HG02763 (cell line): Measurements from ENCODE around the gene BIRC3.
"Not testable (repeated sequence)": the region's sequence is repeated elsewhere in the genome, so short reads cannot be mapped to it uniquely, and the experiment has no call there.

Experiments
- ATAC-seq: cut with Tn5 transposase; IDR thresholded peaks from one replicate; pipeline ENCODE4 v1.9.1; 2021; ENCODE audit warnings: mild to moderate bottlenecking, moderate library complexity; ENCODE audit not compliant: unreplicated experiment

BIRC3 gene

GRCh38 chr11:102293873-102294601 is 23.2 kb upstream of the BIRC3 start:
- peak; percentile 93 for ATAC-seq

DNA sequence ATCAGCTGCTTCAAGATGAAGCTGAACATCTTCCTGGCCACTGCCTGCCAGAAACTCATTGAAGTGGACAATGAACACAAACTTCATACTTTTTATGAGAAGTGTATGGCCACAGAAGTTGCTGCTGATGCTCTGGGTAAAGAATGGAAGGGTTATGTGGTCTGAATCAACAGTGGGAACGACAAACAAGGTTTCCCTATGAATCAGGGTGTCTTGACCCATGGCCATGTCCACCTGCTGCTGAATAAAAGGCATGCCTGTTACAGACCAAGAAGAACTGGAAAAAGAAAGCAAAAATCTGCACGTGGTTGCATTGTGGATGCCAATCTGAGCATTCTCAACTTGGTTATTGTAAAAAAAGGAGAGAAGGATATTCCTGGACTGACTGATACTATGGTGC is 22.2 kb upstream of the BIRC3 start:
- ATAC-seq: no peak

DNA sequence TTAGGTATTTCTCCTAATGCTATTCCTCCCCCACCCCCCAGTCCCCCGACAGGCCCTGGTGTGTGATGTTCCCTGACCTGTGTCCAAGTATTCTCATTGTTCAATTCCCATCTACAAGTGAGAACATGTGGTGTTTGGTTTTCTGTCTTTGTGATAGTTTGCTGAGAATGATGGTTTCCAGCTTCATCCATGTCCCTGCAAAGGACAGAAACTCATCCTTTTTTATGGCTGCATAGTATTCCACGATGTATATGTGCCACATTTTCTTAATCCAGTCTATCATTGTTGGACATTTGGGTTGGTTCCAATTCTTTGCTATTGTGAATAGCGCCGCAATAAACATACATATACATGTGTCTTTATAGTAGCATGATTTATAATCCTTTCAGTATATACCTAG is 20.5 kb upstream of the BIRC3 start:
- not testable (repeated sequence) for ATAC-seq

- not testable (repeated sequence) for ATAC-seq
Observed at GRCh38 chr11:102300837-102301236, 16.4 kb upstream of the BIRC3 start.

DNA sequence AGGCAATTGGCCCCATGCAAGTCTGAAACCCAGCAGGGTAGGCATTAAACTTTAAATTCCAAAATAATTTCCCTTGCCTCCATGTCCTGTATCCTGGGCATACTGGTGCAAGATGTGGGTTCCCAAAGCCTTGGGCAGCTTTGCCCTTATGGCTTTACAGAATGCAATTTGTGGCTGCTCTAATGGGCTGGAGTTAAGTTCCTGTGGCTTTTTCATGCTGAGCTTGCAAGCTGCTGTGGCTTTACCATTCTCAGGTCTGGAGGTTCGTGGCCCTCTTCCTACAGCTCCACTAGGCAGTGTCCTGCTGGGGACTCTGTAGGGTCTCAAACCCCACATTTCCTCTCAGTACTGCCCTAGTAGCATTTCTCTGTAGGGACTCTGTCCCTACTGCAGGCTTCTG is 15.0 kb upstream of the BIRC3 start:
- no peak for ATAC-seq

DNA sequence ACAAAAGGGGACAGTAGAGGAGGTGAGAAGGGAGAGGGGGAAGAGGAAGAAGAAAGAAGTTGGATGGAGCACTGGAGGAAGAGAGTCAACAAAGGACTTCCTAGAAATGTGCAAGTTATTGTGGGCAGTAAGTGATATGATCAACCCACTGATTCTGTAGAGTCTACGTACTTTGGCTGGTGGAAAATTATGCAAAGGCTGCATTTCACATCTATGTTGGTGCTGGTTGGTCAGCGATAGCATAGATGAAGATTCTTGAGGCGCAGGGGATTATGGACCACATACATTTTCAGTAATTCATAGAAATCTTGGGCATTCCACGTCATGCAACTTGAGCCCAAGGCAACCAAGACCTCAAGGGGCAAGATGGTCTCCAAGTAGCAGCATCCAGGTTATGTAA is 12.6 kb upstream of the BIRC3 start:
- ATAC-seq: no peak

DNA sequence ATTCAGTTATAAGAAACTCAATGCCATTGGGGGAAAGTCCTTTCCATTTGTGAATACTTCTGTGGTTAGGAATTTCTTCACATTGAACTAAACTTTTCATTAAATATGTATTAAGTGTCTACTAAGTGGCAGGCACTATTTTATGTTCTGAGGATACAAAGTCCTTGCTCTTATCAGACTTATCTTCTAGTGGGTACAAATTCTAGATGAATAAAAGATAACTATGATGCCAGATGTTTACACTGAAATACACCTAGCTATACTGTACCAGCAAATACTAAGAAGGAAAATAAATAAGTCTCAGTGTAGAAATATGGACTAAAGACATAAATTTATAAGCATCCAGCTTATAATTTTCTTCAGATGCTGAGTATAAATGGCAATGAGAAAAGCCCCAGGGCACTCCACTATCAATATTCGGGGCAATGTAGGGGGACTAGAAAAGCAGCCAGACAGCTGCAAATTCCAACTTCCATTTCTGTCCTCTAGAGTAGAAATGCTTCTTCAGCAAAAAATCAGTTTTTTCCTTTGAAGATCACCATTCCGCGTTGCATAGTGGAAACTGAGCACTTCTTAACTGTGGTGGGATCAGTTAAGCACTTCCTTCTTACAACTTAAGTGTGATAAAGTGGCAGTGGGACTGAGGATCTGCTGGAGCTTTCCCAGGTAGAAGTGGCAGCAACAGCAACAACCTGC is 11.8 kb upstream of the BIRC3 start:
- no peak for ATAC-seq

- ATAC-seq: no peak
Observed at GRCh38 chr11:102306048-102306597, 11.2 kb upstream of the BIRC3 start.

GRCh38 chr11:102306817-102307726 is 10.2 kb upstream of the BIRC3 start:
- ATAC-seq: no peak

DNA sequence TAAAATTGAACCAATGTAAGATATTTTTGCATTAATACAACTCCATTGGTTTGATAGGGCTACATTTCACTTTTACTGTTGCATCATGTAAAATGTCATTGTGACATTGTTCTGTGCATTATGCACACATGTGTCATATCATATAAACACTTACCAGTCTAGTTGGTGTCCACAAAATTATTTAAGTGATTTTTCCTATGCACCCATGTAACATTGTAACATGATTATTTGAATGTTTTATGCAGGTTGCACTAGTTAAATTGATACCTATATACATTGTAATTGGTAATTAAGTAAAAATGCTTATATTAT is 9.6 kb upstream of the BIRC3 start:
- ATAC-seq: no peak

GRCh38 chr11:102309621-102310541 is 7.4 kb upstream of the BIRC3 start:
- ATAC-seq: no peak

DNA sequence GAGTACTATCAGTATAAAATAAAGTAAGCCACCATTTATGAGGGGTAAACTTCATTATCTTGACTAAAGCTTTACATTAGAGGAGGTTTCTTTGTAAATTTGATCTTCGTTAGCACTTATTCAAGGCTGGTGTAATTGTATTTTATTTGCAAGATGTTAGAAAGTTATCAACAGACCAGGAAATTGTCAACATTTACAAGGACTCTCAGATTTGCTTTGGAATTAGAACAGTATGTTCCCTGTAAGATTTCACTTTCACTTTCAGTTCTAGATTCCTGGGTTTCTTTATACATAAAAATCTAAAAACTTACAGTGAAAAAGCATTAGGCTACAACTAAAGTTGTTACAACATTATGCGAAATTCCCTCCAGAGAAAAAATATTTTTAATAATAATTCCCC is 4.6 kb upstream of the BIRC3 start:
- no peak for ATAC-seq

- ATAC-seq: no peak
Observed at GRCh38 chr11:102313238-102313940, 3.9 kb upstream of the BIRC3 start.

GRCh38 chr11:102314784-102315183 is 2.5 kb upstream of the BIRC3 start:
- no peak for ATAC-seq

DNA sequence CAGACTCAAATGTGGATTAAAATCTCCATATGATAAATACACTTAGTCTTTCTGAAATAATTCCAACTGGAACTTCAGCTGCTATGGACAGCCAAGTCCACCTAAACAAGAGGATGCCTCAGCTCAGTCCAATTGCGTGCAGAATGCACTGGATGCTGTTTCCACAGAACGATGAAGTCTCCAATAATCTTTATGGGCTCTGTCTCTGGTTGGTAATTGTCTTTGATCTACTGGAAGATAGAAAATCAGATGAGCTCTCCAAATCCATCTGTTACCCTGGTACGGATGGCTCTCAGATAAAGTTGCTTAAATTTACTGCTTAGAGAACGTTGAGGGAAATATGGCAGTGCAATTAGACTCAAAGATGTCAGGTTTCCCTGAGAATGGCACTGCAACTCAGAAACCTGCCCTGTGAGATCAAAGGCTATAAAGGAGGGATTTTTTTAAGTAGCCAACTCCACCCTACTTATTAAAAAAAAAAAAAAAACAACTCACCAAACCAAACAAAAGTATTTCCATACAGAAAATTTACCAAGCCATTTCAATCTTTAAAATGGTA is 859 bp upstream of the BIRC3 start:
- ATAC-seq: no peak

DNA sequence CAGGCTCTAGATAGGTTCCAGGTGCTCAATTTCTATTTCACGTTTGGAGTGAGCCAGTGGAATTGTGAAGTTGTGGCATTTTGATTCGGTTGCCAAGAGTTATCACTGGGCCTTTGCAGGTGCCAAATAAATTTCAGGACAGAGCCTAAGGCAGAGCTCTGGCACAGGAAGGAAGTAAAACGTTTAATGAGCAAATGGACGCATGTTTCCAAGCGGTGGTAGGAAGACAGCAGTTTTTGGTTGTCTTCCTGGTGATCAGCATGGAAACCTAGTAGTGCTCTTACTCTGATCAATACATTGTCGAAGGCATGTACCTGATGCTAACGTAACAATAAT is 452 bp downstream of the BIRC3 start:
- ATAC-seq: no peak

- ATAC-seq: no peak
Observed at GRCh38 chr11:102318469-102318868, 1.2 kb downstream of the BIRC3 start.

DNA sequence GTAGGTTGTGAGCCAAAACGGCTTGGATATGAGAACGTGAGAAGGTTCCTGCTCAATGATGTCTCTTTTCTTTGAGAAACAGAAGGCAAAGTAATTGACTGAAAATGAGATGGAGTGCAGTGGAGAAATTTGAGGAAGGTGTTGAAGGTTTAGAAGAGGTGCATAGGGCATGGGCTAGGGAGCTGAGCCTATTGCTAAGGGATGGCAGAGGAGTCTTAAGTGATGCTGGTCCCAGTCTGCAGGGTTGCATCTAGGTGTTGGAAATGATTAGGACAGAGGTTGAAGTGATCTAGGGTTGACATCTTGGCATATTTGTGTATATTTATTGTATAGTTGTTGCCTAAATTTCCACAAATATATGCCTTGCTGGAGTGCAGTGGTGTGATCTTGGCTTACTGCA is 2.3 kb downstream of the BIRC3 start:
- ATAC-seq: no peak

DNA sequence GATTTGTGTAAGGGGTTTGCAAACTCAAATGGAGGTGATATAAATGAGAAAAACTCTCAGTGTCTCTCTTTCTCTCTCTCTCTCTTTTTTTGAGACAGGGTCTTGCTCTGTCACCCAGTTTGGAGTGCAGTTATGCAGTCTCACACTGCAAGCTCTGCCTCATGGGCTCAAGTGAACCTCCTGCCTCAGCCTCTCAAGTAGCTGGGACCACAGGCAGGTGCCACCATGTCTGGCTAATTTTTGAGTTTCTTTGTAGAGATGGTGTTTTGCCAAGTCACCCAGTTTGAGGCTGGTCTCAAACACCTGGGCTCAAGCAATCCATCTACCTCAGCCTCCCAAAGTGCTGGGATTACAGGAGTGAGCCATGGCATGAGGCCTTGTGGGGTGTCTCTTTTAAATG is 2.9 kb downstream of the BIRC3 start:
- no peak for ATAC-seq

GRCh38 chr11:102320679-102321078 is 3.4 kb downstream of the BIRC3 start:
- no peak for ATAC-seq
